Measurements from ENCODE around the gene EPN3.

GRCh38 chr17:50549256-50549941, 16.9 kb downstream of the EPN3 start:
- TF ChIP-seq CTCF (IDR thresholded peaks at IDR 0.05) (no peak), POLR2A (IDR thresholded peaks at IDR 0.05) (no peak), EP300 (IDR thresholded peaks at IDR 0.05) (no peak), POLR2AphosphoS5 (IDR thresholded peaks at IDR 0.05) (no peak)
